GM19328 (cell line): Measurements from ENCODE around the gene TMUB1.
"Not testable (repeated sequence)": the region's sequence is repeated elsewhere in the genome, so short reads cannot be mapped to it uniquely, and the experiment has no call there.

Experiments used
- ATAC-seq: cut with Tn5 transposase; IDR thresholded peaks from one replicate; pipeline ENCODE4 v1.9.1; 2021; ENCODE audit warnings: mild to moderate bottlenecking, moderate library complexity; ENCODE audit not compliant: unreplicated experiment

The TMUB1 gene

GRCh38 chr7:151057506-151057988 lies 25.7 kb downstream of the TMUB1 start, which contains the start of gene CDK5:
CDK5 (minus strand) TSS chr7:151057897; CDS start chr7:151057848, 49 bp downstream.
- ATAC-seq: peak; percentile 12

GRCh38 chr7:151056666-151057505 lies 26.4 kb downstream of the TMUB1 start:
- no peak for ATAC-seq

- no peak for ATAC-seq
Measured at GRCh38 chr7:151056283-151056665, 27.0 kb downstream of the TMUB1 start.

- ATAC-seq: no peak
Measured at GRCh38 chr7:151053751-151054150, 29.5 kb downstream of the TMUB1 start.

- ATAC-seq: no peak
Measured at GRCh38 chr7:151053096-151053495, 30.2 kb downstream of the TMUB1 start.

- ATAC-seq: no peak
Measured at GRCh38 chr7:151051108-151051507, 32.2 kb downstream of the TMUB1 start.

GRCh38 chr7:151048911-151049463 lies 34.3 kb downstream of the TMUB1 start:
- ATAC-seq: no peak

- no peak for ATAC-seq
Measured at GRCh38 chr7:151047976-151048815, 35.1 kb downstream of the TMUB1 start, which contains the start of gene ASIC3. ASIC3 (plus strand) TSS chr7:151048531; CDS start chr7:151048886, 355 bp downstream.

- ATAC-seq: no peak
Measured at GRCh38 chr7:151046603-151047573, 36.4 kb downstream of the TMUB1 start.

- ATAC-seq: no peak
Measured at GRCh38 chr7:151045967-151046366, 37.3 kb downstream of the TMUB1 start.

- ATAC-seq: no peak
Measured at GRCh38 chr7:151045262-151045661, 38.0 kb downstream of the TMUB1 start.

- ATAC-seq: no peak
Measured at GRCh38 chr7:151043959-151044358, 39.3 kb downstream of the TMUB1 start.

- ATAC-seq: not testable (repeated sequence)
Measured at GRCh38 chr7:151043449-151043848, 39.8 kb downstream of the TMUB1 start.

GRCh38 chr7:151040616-151041375 lies 42.5 kb downstream of the TMUB1 start:
- ATAC-seq: no peak

- no peak for ATAC-seq
Measured at GRCh38 chr7:151039850-151040548, 43.3 kb downstream of the TMUB1 start.

- ATAC-seq: no peak
Measured at GRCh38 chr7:151038951-151039849, 44.1 kb downstream of the TMUB1 start.

- no peak for ATAC-seq
Measured at GRCh38 chr7:151035902-151036301, 47.4 kb downstream of the TMUB1 start.
